SKM-1 (cell line): ENCODE results near the gene CLIC6.

ENCODE experiments used
- DNase-seq: peaks from one replicate; lab custom pipeline; 2025; ENCODE audit not compliant: unreplicated experiment; lab: John Stamatoyannopoulos, UW

The CLIC6 gene

DNA sequence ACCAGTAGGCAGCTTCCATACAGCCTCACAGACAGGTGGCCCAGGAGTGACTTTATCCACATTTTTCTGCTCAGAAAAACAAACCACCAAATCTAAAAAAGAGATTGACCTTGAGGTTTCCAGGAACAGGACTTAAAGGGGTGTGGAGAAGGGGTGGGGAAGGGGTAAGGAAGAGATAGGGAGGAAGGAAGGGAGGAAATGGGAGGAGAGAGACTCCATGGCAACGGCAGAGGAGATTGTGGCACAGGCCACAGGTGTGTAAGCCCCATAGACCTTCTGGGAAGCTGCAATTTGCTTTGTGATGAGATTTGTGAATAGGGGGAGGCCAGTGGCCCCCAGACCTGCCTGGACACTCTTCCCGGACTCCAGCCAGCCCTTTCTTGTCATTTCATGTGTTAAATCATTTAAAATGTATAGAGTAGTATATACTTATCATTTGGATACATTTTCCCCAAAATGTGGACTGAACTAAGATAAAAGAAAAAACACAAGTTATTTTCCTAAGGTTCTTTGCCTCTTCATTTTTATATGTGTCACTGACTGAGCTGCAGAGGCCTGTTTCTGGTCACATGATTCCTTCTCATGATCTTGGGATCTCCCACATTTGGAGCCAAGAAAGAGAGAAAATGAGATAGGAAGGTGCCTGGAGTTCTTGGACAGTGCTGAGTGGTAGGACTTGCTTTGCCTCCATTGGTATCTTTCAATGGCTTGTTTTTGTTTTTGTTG, 55.5 kb downstream of the CLIC6 start:
- DNase-seq = no peak

DNA sequence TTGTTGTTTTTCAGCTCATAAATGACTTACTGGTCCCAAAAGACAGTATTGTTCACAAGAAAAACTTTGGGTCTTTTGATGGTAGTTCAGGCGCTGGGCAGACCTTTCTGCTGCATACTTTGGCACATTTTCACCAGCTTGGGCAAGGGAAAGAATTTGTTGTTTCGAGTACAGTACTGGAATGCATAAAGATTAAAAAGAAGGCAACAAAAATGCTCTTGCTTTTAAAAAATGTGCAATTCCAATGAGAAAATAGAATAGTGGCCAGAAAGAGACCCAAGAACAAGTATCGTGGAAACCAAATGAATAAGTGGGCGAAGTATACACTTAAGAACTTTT, 56.0 kb downstream of the CLIC6 start:
- DNase-seq = no peak

DNA sequence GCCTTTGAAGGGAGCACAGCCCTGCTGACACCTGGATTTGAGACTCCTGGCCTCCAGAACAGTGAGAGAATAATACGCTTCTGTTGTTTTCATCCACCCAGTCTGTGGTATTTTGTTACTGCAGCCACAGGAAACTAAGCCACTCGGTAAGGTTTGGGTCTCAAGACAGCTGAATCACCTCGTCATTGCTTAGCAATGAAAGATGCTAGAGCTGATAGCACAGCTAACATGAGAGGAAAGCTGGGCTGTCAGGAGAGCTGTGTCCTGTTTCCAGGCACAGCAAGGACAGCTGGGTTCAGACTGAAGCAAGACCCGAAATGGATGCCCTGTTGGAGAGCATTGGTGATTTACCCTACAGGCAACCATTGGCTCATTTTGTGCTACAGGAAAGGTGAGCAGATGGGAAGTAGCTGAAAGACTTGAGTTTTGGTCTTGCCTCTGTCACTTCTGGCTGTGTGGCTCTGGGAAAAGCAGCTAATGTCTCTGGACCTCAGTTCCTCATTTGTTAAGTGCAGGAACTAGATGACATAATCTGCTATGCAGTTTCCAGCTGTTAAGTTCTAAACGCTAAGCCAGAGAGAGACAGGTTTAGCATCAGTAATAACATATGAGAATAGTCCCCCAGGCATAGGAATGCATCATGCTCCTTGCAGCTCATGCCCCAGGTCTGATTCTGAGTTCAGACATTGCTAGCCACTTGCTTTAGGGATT, 58.0 kb downstream of the CLIC6 start:
- DNase-seq = peak; percentile 45

DNA sequence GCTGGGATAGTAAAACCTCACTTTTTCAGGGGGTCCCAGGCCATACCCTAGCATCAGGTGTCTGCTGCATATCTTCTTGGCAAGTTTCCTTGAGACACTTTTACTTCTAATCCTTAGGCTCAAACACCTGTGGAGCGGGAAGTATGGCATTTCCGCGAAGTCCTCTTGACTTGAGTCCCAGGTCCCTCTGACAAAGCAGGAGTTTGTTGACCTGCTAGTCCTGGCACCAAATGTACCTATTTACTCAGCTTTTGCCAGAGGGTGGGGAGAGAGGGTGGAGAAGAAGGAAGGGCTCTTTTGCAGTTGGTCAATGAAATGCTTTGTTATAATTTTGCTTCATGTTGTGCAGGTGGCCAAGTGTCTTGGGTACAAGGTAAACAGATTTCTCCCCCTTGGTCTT, 59.7 kb downstream of the CLIC6 start:
- no peak for DNase-seq

DNA sequence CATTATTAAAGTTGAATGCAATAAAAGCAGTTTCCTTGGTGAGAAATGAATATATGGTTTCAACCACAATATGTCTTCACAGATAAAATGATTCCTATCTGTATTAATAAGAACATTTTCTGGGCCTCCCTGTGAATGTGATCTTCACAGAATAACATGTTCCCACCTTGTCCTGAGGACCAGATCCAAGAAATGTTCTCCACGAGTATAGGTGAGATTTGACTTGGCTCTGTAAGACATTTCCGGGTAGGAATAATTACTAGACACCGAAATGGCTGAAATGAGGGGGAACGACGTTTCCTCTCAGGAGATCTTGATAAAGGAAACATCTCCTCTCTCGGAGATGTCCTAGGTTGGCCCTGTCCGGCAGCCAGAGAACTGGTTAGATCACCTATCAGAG, 61.4 kb downstream of the CLIC6 start:
- DNase-seq = no peak

DNA sequence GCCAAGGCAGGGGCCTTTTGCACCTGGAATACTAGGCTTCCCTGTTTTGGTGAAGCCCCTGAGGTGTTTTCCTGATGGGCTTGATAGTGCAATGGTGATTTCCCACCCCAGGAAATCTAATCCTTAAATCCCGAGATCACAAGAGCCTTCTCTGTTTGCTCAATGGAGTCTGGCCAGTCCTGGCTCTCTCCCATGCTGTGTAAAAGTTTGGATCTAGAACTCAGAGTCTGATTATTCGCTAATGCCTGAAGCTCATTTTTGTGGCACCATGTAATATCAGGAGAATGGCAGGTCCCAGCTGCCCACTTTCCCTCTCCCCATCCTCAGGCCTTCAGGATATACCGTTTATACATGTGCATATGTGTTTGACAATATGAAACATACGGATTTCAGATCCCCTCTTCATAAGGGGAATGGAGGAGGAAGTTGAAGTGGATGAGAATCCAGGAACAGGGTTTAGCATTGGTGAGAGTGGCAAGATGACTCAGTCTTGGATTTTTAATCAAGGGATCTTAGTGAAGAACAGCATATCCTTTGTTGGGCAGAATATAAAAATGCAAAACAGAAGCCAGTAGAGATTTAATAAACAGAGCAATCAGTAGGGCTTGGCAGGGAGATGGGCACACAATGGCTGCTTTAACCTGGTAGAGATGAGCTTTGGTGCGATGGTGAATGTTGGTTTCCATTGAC, 62.1 kb downstream of the CLIC6 start:
- no peak for DNase-seq

DNA sequence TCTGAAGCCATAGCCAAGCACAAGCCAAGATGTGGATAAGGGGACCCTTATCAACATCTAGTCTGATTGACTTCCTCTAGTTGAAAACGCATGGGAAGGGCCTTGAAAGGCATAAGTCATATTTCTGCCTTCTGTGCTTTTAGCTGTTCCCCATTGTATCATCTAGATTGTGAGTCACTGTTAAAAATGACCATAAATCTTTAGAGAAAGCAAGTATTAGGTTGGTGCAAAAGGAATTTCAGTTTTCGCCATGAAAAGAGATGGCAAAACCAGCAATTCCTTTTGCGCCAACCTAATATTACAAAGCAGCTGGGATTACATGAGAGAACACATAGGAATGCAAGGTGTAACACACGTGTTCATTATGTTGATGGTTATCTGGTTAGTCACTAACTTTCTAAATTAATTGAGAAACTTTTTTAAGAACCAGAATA, 63.6 kb downstream of the CLIC6 start:
- DNase-seq = no peak

DNA sequence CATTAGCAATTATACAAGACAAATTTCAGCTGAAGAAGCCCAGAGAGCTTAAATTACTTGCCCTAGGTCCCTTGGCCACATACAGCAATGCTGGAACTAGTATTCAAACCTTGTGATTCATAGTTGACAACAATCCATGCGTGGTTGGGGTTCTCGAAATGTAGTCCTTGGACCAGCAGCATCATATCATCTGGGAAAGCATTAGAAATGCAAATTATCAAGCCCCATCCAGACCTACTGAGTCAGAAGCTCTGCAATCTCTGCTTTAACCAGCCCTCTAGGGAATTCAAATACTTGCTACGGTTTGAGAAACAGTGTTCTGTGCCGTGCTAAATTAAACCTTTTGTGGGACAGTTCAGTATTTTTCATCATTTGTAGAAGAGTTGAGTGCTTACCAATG, 65.1 kb downstream of the CLIC6 start:
- no peak for DNase-seq

DNA sequence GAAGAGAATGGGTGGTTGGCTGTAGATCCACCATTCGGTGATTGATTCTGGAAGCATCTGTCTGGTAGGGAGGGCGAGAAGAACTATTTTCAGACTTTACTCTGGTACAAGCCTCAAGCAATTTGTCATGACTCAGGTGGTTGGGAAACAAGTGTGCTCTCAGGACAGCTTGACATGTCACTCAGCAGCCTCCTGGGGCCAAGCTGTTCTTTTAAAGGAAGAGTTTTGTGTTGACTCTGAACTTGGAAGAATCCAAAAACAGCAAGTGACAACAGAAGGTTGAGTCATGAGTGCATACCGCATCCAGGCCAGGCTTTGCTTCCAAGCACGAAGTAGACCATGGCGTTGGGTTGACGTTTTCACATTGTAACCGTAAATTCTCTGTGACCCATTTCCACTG, 65.9 kb downstream of the CLIC6 start:
- DNase-seq = no peak

DNA sequence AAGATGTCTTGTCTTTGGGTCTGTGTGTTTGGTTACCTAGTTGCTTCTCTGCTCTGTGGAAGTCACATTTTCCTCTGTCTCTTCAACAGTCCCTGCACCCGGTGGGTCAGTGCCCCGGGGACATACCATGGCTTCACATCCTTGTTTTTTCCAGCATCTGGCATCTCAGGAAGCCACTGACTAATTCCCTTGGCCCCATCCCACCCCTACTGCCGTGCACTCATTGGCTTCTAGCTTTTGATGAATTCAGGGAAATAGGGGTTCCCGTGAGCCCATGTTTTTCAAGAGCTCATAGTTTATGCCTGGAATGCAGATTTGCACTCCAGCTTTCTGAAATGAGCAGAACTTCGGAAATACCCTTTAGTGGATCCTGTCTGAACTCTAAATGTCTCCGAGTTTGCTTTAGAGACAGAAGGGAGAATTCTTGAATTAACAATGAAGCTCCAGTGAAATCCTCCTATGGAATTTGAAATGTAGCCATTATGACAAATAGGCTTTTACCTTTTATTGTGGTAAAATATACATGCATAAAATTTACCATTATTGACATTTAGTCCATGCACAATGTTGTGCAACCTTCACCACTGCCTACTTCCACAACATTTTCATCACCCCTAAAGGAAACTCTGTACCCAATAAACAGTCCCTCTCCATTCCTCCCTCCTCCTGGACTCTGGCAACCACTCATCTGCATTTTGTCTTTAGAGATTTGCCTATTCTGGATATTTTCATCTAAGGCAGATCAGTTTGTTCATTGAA, 67.5 kb downstream of the CLIC6 start:
- DNase-seq = no peak

DNA sequence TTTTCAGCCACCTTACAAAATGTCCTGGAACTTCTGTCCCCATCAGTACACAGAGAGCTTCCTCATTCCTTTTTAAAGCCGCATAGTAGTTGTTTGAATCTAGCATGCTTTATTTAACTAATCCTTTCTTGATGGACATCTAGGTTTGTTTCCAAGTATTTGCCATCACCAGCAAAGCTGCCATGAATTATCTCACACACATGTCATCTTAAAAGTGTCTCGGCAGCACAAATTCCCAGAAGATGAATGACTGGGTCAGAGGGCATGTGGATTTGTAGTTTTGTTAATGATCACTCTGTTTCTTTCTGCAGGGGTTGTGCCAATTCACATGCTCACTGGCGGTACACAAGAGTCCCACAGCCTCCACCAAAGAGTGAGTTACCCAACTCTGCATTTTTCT, 68.3 kb downstream of the CLIC6 start:
- DNase-seq = no peak

DNA sequence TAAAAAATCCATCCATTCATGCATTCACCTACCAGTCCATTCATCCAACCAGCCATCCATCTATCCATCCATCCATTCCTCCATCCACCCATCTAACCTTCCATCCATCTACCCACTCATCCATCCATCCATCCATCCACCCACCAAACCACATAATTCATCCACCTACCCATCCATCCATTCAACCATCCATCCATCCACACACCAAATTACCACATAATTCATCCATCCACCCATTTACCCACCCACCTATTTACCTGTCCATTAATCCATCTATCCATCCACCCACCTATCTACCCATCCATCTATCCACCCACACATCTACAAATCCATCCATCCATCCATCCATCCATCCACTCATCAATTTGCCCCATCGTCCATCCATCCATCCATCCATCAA, 71.4 kb downstream of the CLIC6 start:
- no peak for DNase-seq

DNA sequence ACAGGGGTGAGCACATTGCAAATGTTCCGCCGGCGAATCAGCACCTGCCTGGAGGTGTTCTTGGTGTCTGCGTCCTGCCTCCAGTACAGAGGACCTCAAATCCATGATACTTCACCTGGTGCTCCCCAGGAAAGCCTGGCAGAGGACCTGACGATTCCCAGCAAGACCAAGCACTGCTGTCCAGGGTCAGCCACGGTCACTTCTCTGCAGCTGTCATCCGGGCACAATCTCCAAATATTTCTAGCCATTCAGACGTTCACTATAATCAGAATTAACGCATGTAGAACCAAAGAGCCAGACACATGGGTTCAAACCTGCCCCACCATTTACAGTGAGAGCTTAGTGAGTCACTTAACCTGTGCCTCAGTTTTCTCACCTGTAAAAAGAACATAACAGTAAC, 74.5 kb downstream of the CLIC6 start:
- no peak for DNase-seq

DNA sequence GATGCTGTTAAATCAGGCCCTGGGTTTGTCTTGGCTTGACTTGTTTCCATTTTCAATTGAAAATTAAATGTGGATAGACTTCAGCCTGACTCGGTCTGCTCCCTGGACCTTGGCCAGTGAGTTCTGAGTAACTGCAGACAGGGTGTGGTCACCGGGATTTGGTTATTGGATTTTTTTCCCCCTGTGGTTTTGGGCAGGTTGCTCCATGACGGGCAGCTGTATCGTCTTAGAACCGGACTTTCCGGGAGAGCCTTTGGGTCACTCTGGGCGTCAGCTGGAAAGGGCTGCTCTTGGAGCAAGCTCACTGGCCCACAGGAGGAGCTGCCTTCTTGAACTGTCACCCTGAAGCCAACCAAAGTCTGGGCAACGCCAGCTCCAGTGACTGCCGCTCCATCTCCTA, 75.0 kb downstream of the CLIC6 start:
- DNase-seq = no peak

DNA sequence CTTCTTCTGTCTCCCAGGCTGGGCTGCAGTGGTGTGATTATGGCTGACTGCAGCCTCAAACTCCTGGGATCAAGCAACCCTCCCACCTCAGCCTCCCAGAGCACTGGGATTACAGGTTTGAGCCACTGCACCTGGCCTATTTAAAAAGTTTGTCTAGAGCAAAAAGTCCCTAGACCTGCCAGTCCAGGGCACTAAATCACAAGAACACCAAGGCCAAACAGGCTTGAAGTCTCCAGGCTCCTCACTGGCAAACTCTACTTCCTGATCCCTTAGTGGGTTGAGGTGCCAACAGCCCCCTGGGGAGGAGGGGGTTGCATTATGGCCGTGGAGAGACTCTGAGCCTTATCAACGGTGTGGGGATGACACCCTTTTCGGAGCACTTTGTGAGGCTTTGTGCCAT, 76.0 kb downstream of the CLIC6 start:
- no peak for DNase-seq

DNA sequence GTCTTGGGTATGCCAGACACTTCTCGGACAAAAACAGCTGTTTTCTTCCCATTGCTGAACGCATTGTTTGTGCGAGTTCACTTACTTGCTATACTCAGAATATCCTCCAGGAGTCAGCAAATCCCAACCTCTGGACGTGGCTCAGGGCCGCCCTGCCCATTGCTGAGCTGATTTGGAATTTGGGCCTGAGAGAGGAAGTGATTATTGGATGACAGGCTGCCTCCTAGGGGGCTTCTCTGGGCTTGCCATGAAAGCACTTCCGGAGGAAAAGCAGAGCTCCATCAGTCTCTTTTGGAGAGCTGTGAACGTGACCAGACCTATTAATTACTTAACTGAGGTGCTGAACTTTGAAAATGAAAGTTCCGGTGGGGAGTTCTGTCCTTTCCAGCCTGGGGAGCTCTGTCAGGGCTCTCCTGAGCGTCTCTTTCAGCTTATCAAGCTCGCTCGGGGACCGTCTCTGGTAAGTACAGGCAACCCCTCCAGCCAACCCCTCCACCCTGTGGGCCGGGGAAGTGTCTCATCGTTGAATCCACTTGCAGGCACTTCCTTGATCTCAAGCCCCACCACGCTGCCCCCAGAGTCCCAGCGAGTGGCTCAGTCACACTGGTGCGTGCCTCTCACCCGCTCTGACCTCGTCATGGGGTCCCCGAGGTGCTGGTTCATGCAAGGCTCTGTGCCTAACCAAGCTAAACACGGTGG, 76.9 kb downstream of the CLIC6 start:
- DNase-seq = peak; percentile 52

DNA sequence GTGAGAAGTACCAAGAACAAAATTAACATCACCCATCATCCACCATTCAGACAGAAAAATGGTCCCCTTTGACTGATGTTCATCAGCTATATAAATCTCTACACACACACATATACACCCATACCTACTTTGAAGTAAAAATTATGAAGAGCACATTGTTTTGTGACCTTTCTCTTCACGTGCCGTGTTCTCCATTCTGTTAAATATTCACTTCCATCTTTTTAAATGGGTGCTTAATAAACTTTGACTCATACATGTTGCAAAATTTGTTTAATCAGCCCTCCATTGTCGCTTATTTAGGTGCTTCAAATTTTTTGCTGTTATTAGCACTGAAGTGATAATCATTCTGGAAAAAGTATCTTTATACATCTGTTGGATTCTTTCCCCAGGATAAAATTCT, 80.1 kb downstream of the CLIC6 start:
- no peak for DNase-seq

DNA sequence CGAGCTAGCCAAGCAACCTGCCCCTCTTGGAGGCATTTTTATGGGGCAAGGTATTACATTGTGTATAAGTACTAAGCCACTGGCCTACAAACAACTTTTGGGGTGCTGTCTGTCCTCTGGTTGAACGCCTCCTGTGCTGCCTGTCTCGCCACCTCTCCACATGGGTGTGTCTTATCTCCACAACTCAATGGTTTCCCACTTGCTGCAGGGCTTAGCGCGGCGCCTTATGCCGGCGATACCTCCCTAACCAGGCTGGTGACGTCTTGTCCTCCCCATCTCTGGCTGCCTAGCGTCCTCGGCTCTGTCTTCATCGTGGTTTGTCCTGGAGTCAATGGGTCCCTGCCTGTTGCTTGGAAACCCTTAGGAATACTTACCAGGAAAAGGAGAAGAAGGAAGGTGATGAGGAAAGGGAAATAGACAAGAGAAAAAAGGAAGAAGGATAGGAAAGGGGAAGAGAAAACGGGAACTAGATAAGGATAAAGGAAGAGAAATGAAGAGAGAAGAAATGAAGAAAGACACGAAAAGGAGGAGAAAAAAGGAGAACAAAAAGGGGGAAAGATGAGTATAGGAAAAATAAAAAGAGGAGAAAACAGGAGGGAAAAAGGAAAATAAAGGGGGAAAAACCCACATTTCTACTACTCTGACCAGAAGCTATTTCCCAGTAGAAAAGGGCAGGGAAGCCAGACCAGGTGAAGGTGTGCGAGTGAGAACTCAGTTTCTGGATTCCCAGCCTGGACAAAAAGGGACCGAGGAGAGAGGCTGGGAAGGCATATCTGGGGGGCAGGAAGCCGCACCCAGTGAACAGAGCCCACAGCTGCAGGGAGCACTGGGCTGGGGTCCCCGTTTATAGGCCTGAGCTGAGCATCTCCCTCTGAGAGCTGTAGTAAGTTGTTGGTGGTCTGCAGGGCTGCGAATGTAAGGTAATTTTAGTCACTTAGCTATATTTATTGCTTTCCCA, 86.2 kb downstream of the CLIC6 start:
- DNase-seq = no peak

DNA sequence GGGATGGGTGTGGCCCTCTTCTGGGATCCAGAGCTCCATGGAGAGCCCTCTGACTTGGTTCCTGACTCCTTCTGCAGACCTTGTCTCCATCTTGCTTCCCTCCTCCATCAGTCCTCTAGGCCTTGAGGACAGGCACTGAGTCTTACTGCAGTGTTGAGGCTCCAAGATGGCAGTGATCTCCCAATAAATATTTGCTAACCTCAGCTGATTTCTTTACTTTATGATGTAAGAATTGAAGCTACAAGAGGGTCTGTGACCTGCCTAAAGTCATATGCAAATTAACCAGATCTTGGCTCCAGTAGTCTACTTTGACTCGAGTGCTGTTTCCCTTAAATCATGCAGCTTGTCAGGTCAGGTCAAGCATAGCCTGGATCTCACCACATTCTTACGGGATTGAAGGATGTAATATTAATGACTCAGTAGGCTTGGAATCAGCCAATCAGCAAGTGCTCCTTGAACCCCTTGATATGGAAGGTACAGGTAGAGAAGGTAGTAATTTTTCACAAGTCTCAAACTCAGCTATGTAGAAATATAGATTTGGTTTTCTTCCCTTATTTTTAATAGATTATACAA, 93.0 kb downstream of the CLIC6 start:
- DNase-seq = no peak

DNA sequence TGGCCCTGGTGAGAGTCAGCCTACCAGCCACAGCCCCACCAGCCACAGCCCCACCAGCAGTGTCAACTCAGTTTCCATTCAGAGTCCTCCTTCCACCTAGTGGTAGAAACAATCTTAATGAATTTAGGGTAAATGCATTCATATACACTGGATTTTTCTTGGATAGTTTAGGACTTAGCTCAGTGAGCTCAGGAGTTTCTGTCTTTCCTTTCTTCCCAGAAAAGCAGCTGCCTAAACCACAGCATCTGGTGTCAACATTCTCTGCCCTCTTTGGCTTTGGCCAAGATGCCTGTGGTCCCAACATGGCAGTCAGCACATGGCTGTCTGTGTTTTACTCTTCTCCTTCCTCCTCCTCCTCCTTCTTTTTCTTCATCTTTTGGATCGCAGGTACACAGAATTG, 94.0 kb downstream of the CLIC6 start:
- no peak for DNase-seq
